Activated CD4-positive, alpha-beta T cell treated with anti-CD3 and anti-CD28 coated beads for 48 hours (primary cell): ENCODE results near the gene B3GLCT.
"Not testable (repeated sequence)": the region's sequence is repeated elsewhere in the genome, so short reads cannot be mapped to it uniquely, and the experiment has no call there.

Experiments
- DNase-seq: peaks from one replicate; pipeline ENCODE4 v3.0.0-alpha.2; 2020

B3GLCT gene

DNA sequence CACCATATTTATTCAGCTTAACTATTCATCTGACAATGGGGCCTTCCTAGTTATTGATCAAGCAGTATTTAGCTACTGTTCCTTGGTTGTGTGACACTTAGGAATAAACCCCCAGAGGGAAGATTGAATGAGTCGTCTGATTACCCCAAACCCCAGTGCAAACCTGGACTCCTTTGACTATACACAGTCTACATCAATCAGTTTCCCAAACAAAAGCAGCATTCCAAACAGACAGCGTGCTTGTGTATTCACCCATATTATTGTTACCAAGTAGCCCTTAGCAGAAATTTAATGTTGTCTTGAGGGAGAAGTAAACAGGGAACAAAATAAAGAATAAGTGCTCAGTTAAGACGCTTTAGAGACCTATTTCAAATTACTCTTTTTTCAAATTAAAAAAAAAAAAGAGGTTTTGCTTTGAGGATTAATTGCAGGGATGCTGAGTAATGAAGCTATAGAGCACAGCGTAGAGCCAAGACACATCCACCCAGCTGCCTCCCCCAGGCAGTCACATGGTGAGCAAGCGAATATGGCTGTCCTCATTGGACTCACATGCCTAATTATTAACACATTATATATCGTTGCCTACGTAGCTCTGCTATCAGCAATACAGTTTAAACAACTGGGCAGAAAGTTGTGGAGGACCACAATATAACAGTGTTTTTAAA, 14.7 kb upstream of the B3GLCT start:
- DNase-seq, result no peak

DNA sequence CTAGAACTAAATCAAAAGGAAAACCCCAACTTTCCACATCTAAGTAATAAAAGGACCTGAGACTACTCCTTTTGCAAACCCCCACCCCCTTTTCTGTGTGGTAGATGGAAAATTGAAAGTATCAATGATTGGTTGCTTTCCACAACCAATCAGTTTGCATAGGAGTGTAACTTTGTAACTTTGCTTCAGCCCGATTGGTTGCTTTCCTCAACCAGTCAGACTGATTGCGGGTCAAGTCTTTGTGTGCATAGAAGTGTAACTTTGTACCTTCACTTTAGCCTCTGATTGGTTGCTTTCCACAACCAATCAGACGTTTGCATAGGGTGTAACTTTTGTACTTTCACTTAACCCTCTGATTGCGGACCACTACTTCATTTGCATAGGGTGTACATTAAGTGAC, 8.0 kb upstream of the B3GLCT start:
- no peak for DNase-seq

DNA sequence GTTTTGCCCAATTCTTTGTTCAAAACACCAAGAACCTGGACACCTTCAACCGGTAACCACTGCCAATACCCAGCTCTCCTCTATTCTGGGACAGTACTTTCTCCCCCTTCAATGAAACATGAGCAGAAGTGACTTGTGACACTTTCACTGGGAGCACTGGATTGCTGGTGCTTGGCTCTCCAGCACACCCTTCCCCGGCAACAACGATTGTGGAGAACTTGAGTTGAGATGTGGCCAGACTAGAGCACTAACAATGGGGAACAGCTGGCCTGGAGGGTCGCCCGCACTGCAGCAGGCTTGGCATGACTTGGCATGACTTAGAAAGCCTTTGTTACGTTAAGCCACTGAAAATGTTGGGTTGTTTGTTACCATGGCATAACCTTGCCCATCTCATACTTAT, 7.5 kb upstream of the B3GLCT start:
- no peak for DNase-seq

DNA sequence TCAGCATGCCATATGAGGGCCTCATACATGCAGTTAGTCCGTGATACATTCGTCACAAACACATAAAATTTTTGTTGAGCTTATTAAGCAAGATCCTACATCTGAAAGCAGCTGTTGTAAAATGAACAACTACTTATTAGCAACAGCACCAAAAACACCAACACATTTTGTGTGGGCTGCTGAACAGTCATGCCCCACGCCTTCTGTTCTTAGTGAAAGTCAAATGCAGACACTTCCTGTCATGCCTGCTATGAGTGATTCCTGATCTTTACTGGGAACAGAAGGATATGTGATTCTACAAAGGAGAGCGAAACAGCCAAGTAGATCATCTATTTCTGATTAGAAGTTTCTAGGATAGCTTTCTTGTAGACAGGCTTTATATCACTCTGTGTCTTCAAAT, 4.2 kb upstream of the B3GLCT start:
- no peak for DNase-seq

DNA sequence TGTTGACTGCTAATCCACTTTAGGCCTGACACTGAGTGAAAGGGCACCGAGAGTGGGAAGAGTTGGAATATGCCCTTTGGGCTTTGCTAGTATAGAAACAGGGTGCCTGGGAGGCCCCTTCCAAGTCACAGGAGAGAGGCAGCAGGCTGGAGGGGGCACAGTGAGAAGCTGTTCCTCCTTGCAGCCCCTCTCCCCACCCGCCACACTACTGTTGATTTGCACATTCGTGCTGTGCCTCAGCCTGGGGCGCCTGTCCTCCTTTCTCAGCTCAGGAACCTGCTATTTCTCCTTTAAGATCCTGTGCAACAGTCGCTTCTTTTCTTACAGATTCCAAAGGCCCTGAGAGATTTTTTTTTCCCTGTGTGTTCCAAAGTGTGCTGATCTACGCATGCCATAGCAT, 2.8 kb upstream of the B3GLCT start:
- no peak for DNase-seq

DNA sequence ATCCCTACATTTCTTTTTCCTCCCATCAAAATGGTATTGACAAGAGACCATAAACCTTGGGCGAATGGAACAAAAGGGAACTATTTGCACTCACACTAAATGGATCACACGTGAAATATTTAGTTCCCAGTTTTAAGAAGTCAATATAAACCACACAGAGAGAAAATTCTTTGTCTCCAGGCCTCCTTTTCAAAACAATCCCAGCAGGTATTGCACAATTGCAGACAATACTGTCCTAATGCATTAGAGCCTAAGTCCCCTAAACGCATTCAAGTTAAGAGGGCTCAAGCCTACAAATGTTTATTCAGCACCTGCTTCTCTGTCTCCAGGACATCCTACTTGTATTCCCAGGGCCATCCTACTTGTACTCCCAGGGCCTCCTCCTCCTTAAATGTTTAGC, 1.3 kb upstream of the B3GLCT start:
- no peak for DNase-seq

DNA sequence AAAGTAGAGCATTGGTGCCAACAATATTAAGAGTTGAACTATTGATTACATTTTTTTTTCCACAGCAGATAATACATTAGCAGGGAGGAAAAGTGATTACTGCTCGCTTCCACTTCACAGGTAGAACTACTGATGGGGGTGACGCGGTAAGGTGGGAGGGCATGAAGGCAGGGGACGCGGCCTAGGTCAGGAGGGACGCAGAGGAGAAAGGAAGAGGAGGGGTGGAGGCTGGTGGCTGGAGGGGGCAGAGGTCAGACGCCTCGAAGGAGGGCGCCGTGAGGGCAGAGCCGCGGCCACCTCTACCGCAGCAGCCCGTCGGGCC, 287 bp upstream of the B3GLCT start:
- DNase-seq, result no peak

DNA sequence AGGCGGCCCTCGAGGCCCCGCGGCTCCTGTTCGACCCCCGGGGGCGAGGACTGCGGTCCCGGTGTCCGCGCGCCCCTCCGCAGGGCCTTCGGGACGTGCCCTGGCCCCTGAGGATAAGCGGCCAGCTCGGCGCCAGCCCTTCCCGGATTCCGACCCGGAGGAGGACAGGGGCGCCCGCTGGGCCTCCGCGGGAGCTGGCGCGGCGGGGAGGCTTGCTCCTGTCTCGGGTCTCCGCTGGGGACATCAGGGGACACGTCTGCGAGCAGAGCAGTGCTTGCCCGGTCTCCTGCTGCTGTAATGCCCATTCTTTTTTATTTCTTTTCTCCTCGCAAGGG, 829 bp downstream of the B3GLCT start:
- DNase-seq, result peak; percentile 46

DNA sequence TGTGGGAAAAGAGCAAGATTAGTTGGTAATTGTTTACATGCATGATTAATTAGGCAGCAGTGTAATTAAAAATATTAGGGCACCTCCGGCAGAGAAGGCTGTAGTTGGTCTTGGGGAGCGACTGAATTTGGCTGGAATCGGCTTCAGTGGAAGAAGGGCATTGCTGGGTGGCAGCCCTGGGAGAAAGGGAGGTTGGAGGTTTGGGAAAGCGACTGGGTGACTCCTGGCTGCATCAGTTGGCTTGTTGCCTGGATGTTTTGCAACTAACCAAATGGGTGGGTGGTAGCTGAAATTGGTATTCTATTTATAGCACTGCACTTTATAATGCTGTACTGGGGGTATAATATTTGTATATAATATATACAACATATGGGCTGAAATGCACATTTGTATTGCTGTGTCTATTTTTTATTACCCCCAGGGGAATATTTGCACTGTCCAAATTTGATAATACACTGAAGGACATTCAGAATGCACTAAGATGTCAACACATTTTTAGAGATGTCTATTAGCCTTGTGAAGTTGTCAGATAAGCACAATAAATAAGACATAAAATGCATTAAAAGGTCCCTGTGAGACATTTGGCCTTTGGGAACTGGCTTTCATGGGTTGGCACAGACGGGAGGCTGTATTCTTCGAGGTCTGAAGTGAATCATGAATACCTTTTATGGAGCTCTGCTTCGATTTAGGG, 1.7 kb downstream of the B3GLCT start:
- no peak for DNase-seq

DNA sequence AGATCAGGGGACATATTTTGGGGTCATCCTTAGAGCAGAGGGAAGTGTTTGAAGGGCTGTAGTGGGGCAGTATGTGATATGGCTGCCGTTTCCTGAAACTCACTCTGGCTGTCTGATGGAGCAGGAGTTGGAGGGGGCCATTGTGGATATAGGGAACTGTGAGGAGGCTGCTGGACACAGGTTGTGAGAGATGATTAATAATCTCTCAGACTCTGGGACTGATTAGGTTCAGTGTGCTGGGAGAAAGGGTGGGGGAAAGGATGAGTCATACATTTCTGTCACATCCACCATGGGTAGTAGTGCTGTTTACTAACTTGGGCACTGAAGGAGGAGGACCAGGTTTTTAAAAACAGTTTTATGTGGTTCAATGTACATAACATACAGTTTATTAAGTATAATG, 4.8 kb downstream of the B3GLCT start:
- peak; percentile 24 for DNase-seq

DNA sequence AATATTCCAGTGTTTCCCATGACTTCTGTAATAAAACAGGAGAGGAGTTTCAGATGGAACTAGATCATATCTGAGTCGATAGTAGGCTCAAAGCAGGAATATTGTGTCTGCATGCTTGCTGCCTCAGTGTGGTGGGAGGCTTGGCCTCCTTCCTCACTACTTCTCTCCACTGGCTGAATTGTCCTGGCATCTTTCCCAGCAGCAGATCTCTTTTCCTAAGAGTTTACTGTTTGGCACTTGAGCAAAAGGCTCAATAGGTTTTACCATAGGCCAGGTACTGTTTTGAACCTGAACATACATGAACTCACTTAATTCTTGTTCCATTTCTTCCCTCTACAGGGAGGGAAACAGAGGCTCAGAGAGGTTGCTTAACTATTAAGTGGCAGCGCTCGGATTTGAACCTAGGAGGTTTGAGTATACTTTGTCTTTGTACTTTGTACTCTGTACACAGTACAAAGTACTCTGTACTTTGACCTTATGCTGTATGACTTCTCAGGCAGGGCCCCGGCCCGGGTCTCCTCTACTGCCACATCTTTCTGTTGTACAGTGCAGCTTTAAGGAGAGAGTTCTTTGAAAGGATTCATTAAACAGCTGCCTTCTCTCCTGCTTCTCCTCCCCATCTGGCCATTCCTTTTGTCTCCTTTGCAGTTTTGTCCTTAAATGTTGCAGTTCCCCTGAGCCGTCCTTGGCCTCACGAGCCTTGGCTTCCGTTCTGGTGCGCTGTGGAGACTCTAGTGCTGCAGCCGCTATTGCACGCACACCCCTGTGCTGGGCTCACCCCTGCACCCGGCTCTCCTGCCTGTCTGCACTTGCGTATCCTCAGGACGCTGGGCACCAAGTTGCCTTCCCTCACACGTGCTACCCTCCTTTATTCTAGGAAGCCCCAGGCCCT, 8.1 kb downstream of the B3GLCT start:
- no peak for DNase-seq

DNA sequence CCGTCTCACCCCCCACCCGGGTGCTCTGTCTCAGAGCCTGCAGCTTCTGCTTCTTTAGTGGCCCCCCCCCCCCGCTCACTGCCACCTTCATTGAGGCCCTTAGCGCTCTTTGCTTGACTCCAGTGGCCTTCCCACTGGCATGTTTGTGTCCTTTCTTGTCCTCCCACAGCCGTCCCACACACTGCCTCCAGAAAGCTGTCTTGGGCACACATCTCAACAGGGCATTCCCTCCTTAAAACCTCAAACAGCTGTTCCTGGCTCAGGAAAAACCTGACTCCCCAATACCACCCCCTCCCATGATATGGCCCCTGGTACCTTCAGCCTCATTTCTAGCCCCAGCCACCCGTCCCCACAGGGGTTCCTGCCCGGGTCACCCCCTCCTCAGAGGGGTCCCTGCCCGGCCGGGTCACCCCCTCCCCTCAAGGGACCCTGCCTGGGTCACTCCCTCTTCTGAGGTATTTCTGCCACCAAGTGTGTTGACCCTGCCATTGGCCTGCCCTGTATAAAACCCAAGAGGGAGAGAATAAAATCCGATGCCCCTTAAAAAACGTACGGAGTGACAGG, 8.9 kb downstream of the B3GLCT start:
- DNase-seq, result no peak

DNA sequence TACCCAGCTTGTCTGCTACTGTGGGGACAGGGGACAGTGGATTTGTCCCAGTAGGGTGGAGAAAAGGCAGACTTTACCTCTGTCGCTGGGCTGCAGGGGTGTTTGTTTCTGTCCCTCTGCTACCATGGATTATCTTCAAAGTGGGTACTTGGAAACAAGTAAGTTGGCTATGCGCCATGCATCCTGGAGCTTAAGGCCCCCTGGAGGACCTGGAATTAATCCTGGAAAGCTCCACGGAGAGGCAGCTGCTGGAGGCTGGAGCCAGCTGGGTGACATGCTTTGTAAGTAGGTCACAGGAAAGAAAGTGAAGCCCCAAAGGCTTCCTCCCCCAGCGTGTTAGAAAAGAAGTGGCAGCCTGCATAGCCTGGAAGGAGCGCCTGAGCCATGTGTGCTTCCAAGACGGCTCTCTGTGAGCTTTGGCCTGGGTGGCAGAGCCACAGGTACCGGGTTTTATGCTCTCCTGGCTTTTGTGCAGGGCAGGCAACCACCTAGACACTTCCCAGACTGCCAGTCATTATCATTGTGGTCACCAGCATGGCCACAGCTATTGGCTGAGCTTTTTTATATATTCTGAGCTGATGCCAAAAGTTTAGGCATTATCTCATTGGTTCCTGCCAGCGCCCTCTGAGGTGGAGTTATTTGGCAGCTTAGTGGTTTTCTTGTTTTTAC, 9.5 kb downstream of the B3GLCT start:
- no peak for DNase-seq

DNA sequence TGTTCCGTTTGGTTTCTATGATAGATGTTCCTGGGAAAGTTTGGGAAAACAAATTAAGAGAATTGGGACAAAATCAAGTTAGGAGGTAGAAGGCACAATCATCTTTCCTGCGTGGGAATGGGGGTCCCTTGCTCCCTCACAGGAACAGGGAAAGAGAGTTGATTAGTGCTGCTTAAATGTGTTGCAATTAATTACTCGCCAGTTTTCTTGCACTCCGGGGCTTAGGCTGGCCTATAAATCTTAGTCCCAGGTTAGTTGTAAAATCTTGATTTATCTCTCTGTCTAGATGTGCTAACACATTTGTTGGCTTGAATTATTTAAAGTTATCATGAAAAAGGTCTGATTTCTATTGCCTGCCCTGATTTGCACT, 10.1 kb downstream of the B3GLCT start:
- no peak for DNase-seq

DNA sequence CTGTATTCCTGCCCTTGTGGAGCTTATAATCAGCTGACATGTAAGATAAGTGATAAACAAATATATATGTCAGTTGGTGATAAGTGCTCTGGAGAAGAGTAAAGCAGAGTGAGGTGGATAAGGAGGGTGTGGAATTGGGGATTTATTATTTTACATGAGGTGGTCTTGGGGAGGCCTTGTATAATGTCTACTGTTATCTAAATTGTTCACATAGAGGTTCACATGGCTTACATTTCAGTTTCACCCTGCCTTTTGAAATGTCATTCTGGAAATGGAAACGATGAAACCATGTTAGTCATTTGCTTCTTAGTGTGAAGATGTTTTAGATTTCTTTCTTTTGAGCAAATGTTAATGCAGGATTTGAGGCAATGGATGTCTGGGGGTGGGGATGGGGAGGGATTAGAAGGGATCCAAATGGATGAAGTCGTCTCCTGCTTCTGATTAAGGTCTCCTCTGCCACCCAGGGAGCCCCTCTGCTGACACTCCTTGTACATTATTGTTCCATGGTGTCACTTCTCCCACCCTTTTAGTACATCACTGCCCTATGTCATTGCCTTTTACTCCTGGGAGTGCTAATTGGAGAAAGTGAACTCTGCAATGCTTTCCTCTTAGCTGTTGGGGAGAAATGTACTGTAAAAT, 14.0 kb downstream of the B3GLCT start:
- no peak for DNase-seq

DNA sequence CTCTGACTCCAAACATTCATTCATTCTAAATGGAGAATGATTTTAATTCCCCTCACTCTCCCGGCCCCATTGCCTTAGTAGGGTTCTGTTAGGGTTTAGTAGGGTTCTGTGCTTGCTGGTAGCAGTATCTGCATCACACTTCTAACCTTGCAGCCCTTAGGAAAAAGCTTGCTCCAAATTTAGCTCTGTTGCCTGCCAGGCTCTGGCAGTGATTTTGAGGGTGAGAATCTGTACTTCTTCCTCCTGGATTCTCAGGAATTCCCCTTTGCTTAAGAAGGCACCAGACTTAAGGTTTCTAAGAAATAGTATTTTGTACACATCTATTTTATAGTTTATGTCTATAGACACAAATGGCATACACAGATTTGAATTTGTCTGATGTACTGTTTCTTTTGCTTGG, 14.7 kb downstream of the B3GLCT start:
- no peak for DNase-seq

DNA sequence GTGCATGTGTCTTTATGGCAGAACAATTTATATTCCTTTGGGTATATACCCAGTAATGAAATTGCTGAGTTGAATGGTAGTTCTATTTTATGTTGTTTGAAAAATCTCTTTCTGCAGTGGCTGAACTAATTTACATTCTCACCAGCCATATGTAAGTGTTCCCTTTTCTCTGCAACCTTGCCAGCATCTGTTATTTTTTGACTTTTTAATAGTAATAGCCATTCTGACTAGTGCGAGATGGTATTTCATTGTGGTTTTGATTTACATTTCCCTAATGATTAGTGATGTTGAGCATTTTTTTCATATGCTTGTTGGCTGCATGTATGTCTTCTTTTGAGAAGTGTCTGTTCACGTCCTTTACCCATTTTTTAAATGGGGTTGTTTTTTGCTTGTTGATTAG, 17.1 kb downstream of the B3GLCT start:
- DNase-seq, result not testable (repeated sequence)

DNA sequence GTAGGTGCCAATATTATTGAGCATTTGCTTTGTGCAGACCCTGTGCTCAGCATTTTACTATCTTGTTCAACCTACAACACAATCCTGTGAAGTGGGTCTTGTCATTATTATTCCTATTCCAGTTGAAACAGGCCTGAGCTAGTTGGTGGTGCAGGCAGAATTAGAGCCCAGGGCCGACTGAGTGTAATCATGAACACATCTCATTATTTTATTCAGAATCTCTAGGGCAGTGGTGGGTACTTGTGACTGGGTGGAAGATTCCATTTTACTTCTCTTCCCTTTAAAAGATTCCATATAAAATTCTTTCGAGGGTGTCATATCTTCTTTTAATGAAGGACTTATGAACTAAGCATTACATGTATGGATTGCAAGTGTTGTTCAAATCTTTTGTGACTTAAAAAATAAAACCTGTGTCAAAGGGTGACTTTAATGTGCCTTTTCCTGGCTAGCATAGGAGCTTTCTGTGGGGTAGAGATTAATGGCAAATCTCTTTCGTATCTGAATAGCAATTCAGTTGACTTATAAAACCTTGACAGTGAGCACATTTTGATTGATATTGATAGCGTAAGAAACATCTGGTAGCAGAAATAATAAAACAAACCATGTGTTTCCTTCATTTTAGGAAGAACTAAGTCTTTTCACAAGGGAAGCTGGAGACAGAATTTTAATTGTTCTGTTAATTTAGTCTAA, 20.3 kb downstream of the B3GLCT start:
- no peak for DNase-seq

DNA sequence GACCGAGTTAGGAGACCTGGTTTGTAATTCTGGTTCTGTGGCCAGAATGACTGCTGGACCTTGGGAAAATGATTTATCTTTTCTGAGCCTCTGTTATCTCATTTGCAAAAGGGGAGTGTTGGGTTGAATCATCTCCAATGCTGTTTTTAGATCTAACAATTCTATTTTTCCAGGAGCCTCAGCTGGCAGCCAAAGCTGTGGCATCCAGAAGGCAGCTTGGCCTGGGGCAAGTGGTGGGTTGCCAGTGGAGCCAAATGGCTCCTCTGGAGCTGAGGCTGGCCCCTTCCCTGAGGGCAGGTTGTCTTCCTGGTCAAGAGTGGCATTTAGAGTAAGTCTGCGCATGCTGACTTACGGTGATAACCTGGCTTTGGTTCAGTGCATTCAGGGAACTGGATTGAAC, 21.3 kb downstream of the B3GLCT start:
- DNase-seq, result no peak

DNA sequence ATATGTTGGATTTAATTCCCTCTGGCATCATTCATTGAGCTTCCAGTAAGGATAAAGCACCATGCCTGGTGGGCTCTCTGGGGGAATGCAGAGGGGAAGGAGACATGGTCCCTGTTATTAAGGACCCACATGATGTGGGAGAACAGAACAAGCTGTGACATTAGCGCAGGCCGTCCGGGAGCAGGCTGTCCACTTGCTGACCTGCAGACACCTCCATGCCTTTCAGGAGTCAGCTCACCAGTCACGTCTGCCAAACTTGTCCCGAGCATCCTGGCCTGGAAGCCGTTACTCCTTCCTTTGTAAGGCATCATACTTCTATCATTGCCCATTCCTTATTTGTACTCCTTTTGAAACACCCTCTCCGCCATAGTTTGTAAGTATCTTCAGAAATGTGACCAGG, 23.4 kb downstream of the B3GLCT start:
- no peak for DNase-seq

DNA sequence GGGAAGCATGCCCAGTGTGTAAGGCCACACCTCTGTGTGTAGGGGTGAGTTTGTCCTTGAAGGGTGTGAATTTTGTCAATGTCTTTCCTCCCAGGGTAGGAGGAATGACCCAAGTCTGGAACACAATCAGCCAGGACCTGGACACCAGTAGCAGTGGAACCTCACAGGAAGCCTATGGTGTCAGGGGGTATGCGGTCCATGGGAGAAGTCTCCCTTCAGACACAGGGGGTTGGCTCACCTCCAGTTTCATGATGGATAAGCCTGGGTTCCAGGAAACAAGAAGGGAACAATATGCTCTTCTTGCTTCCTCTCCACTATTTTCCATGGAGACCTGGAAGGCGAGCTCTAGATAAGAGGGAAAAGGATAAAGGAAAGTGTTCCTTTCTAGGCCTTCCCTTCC, 23.9 kb downstream of the B3GLCT start:
- DNase-seq, result no peak

DNA sequence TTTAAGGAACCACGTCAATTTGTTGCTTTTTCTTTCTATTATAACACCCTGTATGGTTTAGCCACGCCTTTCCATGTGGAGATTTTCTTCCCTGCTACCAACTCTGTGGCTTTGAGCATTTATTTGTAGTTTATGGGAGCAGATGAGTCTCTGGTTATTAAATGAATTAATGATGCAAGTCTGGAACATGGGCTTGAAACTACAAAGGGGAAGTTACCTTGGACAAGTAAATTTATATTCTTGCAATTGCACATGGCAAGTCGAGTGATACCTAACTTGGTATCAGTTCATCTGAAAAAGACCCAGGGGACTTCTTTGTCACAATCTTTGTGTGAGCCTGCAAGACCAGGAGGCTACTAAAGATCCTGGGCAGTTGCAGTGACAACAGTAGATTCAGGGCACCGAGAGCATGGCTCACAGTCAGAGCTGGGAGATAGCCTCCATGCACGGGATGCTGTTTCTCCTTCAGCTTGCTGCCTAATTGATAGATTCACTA, 24.4 kb downstream of the B3GLCT start:
- no peak for DNase-seq
